Mammary epithelial cell (primary cell): ENCODE measurements around the gene CD99.

Experiments used
- CTCF ChIP-seq, 2 donors: IDR thresholded peaks in 1 of 2; conservative IDR thresholded peaks in 1 of 2; 2 replicates each; pipeline ENCODE4 v1.5.1; 2011 to 2012; ENCODE audit warnings: inconsistent platforms in 2 of 2, low read length in 2 of 2, mild to moderate bottlenecking in 2 of 2, control low read depth in 1 of 2, low read depth in 1 of 2; ENCODE audit not compliant: insufficient read depth in 1 of 2; ENCODE audit errors: extremely low read depth in 1 of 2
- EZH2 ChIP-seq: IDR thresholded peaks from 2 replicates; pipeline ENCODE4 v1.6.1; 2012; ENCODE audit warnings: low read length, inconsistent platforms, borderline replicate concordance

GRCh38 chrX:2679534-2680485 lies 11.3 kb upstream of the CD99 start:
- TF ChIP-seq CTCF (conservative IDR thresholded peaks at IDR 0.05 in 1 of 2, IDR thresholded peaks at IDR 0.05 in 1 of 2; ENCODE audit: extremely low read depth in 1 of 2, insufficient read depth in 1 of 2, low read depth in 1 of 2, low read length in 2 of 2) (no peak), EZH2 (no peak)
